ENCODE data around the gene GREM2.

Gene GREM2

GRCh38 chr1:240611619-240612480 lies at the start of gene GREM2:
GREM2 (minus strand) TSS chr1:240612155; CDS start chr1:240493475, 118,680 bp downstream.
- DNase-seq (ENCODE audit: low spot score), result no peak

DNA sequence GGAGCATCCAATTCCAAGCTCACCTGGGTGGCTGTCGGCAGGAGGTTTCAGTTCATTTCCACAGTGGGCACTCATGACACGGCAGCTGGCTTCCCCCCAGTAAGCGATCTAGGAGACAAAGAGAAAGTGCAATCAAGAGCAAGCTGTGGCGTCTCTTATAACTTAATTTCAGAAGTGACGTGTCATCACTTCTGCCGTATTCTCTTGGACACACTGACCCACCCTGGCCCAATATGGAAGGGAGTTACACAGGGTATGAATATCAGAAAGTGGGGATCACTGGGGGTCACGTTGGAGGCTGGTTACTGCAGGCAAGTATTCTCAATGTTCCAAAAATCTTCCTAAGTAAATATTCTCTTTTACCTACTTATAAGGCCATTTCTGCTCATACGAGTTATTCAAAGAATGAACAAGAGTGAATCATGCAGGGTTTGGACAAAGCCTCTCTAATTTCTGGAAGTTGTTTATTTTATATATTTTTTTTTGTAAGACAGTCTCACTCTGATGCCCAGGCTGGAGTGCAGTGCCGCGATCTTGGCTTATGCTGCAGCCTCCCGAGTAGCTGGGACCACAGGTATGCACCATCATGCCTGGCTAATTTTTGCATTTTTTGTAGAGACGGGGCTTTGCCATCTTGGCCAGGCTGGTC lies 46.5 kb upstream of the GREM2 start:
- DNase-seq (ENCODE audit: low spot score), result no peak

GRCh38 chr1:240656531-240656930 lies 44.6 kb upstream of the GREM2 start:
- DNase-seq (ENCODE audit: low spot score), result no peak

- no peak for DNase-seq (ENCODE audit: low spot score)
These were observed 41.0 kb upstream of the GREM2 start for GRCh38 chr1:240652961-240653409.

GRCh38 chr1:240652549-240652948 lies 40.6 kb upstream of the GREM2 start:
- no peak for DNase-seq (ENCODE audit: low spot score)

- no peak for DNase-seq (ENCODE audit: low spot score)
These were observed 38.9 kb upstream of the GREM2 start for GRCh38 chr1:240650877-240651276.

GRCh38 chr1:240649733-240650721 lies 38.1 kb upstream of the GREM2 start:
- no peak for DNase-seq (ENCODE audit: low spot score)

GRCh38 chr1:240646571-240647240 lies 34.8 kb upstream of the GREM2 start:
- DNase-seq (ENCODE audit: low spot score), result no peak

DNA sequence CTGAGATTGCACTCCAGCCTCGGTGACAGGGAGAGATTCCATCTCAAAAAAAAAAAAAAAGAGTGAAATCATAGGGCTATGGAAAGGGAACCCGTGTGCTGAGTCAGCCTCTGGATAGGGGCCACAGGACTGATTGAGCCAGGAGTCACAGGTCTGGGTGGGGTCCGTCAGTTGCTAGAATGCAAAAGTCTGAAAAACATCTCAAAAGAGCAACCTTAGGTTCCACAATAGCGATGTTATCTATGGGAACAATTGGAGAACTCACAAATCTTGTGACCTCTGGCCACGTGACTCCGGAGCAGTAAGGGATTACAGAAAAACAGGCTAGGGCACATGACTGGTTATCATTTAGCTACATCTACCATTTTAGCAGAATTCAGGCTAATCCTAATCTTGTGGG lies 32.8 kb upstream of the GREM2 start:
- no peak for DNase-seq (ENCODE audit: low spot score)

DNA sequence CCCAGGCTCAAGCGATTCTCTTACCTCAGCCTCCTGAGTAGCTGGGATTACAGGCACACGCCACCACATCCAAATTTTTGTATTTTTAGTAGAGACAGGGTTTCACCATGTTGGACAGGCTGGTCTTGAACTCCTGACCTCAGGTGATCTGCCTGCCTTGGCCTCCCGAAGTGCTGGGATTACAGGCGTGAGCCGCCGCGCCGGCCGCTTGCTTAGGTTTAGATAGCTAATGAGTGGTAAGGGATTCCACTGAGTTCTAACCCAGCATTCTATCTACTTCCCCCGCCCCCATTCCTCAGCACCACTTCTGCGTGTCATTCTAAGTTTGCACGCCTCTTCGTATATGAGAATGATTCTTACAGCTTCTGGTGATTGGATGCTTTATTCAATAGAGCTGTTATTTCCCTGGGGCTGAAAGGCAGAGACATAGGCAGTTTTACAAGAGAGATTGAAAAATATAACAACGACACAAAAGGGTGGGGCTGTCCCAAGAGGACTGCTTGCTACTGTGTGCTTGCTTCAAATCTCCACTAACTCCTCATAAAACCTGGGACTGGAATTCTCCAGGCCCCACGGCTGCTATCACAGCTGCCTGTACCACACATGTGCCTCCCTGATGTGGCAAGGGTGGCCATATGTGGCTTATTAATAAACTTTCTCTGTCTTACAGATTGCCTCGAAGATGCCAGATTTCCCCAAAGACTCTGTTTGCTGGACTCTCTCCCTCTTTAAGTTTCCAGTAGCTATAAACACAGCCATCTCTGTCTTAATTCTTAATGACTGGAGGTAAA lies 23.7 kb upstream of the GREM2 start:
- DNase-seq (ENCODE audit: low spot score), result no peak

- no peak for DNase-seq (ENCODE audit: low spot score)
These were observed 18.5 kb upstream of the GREM2 start for GRCh38 chr1:240630409-240630808.

GRCh38 chr1:240621249-240621648 lies 9.3 kb upstream of the GREM2 start:
- no peak for DNase-seq (ENCODE audit: low spot score)

DNA sequence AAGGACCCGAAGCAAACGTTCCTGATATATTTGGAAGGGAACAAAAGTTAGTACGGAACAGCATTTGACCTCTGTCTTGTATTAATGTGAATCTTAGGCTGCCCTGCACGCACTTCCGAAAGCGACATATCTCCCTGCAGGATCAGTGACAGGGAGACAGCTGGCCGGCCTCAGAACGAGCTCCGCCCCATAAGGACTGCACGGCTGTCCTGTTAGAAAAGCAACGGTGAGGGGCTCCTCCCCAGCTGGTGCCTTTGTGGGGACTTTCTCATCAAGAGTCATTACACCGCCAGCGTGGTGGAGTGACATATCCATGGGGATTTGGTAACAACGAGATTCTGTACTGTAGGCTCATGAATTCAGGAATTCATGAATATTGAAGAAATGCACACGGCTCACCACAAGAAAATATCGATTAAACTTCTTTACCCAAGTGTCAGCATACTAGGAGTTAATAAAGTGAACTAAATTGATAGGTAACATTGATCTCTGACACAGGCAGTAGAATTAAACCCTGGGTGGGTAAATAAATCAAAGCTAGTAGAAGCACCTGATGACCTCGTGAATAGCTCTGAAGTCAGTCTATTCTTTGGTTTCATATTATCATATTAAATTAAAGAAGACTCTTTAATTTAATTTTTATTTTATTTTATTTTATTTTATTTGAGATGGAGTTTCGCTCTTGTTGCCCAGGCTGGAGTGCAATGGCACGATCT lies 8.1 kb upstream of the GREM2 start:
- no peak for DNase-seq (ENCODE audit: low spot score)

DNA sequence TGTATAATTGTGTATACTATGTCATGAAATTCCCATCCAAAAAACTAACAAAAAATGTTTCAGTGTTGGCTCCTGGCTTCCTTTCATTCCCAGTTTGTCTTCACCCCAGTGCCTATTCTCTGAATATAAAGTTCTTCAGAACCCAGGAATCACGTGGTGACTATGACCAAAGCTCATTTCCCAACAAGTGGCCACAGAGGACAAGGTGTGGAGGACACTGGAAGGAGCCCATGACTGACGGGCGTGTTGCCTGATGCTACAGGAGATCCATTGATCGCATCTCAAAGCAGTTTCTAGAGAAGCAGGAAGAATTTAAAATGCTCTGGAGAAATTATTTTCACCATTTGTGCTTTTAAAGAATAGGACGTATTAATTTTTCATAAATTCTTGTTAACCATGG lies 7.4 kb upstream of the GREM2 start:
- no peak for DNase-seq (ENCODE audit: low spot score)

DNA sequence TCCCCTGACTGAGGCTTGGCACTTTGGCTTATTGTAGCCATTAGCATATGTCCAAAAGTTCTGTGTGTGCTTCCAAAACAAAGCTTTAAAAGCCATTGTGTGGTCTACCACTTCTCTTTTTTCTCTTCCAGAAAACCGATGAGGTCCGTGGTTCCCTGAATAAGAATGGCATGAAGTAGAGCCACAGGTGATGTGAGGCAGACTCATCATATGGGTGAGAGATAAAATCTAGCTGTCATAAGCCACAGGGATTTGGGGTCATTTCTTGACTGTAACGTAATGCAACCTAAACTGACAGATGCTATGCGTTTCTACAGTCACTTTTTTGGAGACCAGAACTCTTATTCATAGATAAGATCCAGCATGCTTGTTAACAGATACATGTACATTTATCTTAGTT lies 7.0 kb upstream of the GREM2 start:
- DNase-seq (ENCODE audit: low spot score), result no peak

DNA sequence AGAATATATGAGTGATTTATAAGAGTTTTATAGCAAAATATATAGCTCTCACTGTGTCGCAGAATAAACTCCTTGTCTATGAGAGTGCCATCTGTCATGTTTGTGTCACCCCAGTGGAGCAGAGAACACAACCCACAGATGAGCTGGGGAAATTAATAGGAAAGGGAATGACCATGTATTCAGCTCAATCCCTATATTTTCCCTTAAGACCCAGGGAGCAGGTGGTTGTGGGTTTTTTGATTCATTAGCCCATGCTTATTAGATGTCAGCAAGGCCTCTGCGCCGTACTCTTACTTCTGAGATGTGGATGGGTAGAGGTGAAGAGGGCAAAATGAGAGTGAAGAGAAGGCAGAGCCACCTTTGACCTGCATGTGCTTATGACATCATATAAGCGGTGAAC lies 4.1 kb upstream of the GREM2 start:
- no peak for DNase-seq (ENCODE audit: low spot score)

- no peak for DNase-seq (ENCODE audit: low spot score)
These were observed 1.6 kb upstream of the GREM2 start for GRCh38 chr1:240613356-240614142.

DNA sequence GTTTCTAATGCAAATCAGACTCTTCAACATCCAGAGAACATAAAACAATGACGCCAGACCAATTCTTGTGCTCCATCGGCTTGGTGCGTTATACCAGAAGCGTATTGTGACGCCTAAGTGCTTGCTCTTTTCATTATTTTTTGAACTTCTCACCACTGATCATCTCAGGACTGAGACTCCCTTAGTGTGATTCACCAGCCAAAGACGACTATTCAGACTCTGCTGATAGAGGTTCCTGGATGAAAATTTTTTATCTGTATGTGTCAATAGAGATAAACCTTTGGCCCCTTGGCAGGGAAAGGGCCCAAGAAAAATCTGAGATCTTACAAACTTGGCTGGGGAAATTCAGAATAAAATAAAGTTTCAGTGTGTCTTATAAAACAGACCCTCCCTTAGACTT lies 856 bp upstream of the GREM2 start:
- no peak for DNase-seq (ENCODE audit: low spot score)

- DNase-seq (ENCODE audit: low spot score), result no peak
These were observed 732 bp downstream of the GREM2 start for GRCh38 chr1:240611228-240611618.

Data from kidney capillary endothelial cell (primary cell).